ENCODE data around the gene TPST1. TPM values are rescaled to one million over a fixed set of nuclear protein-coding genes. Genes with fewer than 3 reads are reported as not detected.

Gene TPST1
- total and polyA plus RNA-seq, 9 of the 15 experiments (the other 6 are each of a cell fraction or from before 2014, with no cell fraction given), result 0.15 to 2.2 (median 0.53) TPM

GRCh38 chr7:66319407-66319979 is 114.4 kb downstream of the TPST1 start:
- intact Hi-C loops (cut with micrococcal nuclease) (loop anchor here (10.0 kb wide), 1 partner anchor 285 kb away; no protein-coding TSS in a partner anchor), in situ Hi-C loops (cut with MboI) (no loop called here)
- CTCF ChIA-PET (ENCODE audit: low intra/inter-chr PET ratio), result no interaction called here
- H3K4me3 ChIP-seq, result no peak overlapping the region
- peaks cover 4 to 8% of the 10 kb centered on the region in 2 experiments; a peak in 3 of 5 replicates for H3K27me3 ChIP-seq (ENCODE audit: control insufficient read depth in 2 of 2, insufficient read depth in 2 of 2, low read length in 2 of 2)
- BruUV-seq (replicated peaks), result no TSS peak
- H4K20me1 ChIP-seq (replicated peaks; ENCODE audit: control insufficient read depth, insufficient read depth, low read length), result no peaks in the 10 kb centered on the region
- no peak for ATAC-seq
- DNase-seq (ENCODE audit: extremely low read depth in 1 of 4, low spot score in 3 of 4), result no peak
- no peak overlapping the region for H2AFZ ChIP-seq (ENCODE audit: low read depth, low read length)
- H3K27ac ChIP-seq (ENCODE audit: extremely low read depth, low read depth, low read length), result no peak overlapping the region
- FAIRE-seq, result no peak
- POLR2A ChIA-PET, result interaction anchor here (1.0 to 1.1 kb wide), 2 partner anchors 11 to 196 kb away, joined by 3 read pairs; no protein-coding TSS in a partner anchor
- no peak overlapping the region for H3K4me2 ChIP-seq (ENCODE audit: insufficient read depth, low read length)
- H3K9ac ChIP-seq (ENCODE audit: insufficient read depth in 1 of 2, low read depth in 2 of 2, low read length in 2 of 2), result no peak overlapping the region
- no peaks in the 10 kb centered on the region for H3K36me3 ChIP-seq (ENCODE audit: control insufficient read depth, insufficient read depth, low read length)
- H3K9me1 ChIP-seq (ENCODE audit: control insufficient read depth, insufficient read depth, low read length), result no peaks in the 10 kb centered on the region
- TF ChIP-seq ZNF124 (CRISPR knock-in tag; IDR thresholded peaks at IDR 0.05) (no peak), STAT6 (CRISPR knock-in tag; IDR thresholded peaks at IDR 0.05) (no peak), LARP7 (IDR thresholded peaks at IDR 0.05) (no peak), DPF2 (IDR thresholded peaks at IDR 0.05) (no peak), SP2 (IDR thresholded peaks at IDR 0.05; ENCODE audit: extremely low read depth, low read depth, low read length, poor library complexity, severe bottlenecking) (no peak), ZNF778 (CRISPR knock-in tag; IDR thresholded peaks at IDR 0.05) (no peak)
- TF ChIP-seq, protein P1, sequence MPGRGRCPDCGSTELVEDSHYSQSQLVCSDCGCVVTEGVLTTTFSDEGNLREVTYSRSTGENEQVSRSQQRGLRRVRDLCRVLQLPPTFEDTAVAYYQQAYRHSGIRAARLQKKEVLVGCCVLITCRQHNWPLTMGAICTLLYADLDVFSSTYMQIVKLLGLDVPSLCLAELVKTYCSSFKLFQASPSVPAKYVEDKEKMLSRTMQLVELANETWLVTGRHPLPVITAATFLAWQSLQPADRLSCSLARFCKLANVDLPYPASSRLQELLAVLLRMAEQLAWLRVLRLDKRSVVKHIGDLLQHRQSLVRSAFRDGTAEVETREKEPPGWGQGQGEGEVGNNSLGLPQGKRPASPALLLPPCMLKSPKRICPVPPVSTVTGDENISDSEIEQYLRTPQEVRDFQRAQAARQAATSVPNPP (IDR thresholded peaks at IDR 0.05; ENCODE audit: borderline replicate concordance, insufficient read depth, insufficient read length), result no peak
- TF ChIP-seq, protein P2, sequence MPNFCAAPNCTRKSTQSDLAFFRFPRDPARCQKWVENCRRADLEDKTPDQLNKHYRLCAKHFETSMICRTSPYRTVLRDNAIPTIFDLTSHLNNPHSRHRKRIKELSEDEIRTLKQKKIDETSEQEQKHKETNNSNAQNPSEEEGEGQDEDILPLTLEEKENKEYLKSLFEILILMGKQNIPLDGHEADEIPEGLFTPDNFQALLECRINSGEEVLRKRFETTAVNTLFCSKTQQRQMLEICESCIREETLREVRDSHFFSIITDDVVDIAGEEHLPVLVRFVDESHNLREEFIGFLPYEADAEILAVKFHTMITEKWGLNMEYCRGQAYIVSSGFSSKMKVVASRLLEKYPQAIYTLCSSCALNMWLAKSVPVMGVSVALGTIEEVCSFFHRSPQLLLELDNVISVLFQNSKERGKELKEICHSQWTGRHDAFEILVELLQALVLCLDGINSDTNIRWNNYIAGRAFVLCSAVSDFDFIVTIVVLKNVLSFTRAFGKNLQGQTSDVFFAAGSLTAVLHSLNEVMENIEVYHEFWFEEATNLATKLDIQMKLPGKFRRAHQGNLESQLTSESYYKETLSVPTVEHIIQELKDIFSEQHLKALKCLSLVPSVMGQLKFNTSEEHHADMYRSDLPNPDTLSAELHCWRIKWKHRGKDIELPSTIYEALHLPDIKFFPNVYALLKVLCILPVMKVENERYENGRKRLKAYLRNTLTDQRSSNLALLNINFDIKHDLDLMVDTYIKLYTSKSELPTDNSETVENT (CRISPR knock-in tag; IDR thresholded peaks at IDR 0.05), result no peak
- TF ChIP-seq, protein P3, sequence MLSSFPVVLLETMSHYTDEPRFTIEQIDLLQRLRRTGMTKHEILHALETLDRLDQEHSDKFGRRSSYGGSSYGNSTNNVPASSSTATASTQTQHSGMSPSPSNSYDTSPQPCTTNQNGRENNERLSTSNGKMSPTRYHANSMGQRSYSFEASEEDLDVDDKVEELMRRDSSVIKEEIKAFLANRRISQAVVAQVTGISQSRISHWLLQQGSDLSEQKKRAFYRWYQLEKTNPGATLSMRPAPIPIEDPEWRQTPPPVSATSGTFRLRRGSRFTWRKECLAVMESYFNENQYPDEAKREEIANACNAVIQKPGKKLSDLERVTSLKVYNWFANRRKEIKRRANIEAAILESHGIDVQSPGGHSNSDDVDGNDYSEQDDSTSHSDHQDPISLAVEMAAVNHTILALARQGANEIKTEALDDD (IDR thresholded peaks at IDR 0.05), result no peak
- H3K9me3 ChIP-seq (replicated peaks; ENCODE audit: control insufficient read depth, insufficient read depth, low read depth, low read length), result no peaks in the 10 kb centered on the region
- H3K4me1 ChIP-seq (replicated peaks in 1 of 2; ENCODE audit: control insufficient read depth in 2 of 2, insufficient read depth in 2 of 2, low read length in 2 of 2), result no peaks in the 10 kb centered on the region
- 5% methylated on average over 1 of the region's 1 CpG for WGBS (ENCODE audit: insufficient coverage, low coverage, missing lambda C conversion rate)
- no peaks in the 10 kb centered on the region for H3K79me2 ChIP-seq (ENCODE audit: control insufficient read depth, insufficient read depth, low read length)

Measured in K562 (cell line).